Transverse colon (tissue), 4 donors: Measurements from ENCODE around the gene SNX15. TPM values are rescaled to one million over a fixed set of nuclear protein-coding genes. Genes with fewer than 3 reads are reported as not detected.

Experiments
- DNase-seq: peaks from one replicate; pipeline ENCODE4 v3.0.0-alpha.2; 2019
- H3K27ac ChIP-seq, 4 donors: fragments of 200-600 bp; sonication (generic); 2 replicates each; pipeline ENCODE4 v1.5.1; 2016 to 2018; ENCODE audit warnings: inconsistent platforms in 4 of 4
- H3K27me3 ChIP-seq: fragments of 200-600 bp; sonication (generic); 2 replicates; pipeline ENCODE4 v1.5.1; 2017; ENCODE audit warnings: inconsistent platforms
- H3K36me3 ChIP-seq, 4 donors: fragments of 200-600 bp; sonication (generic); 2 replicates each; pipeline ENCODE4 v1.5.1; 2017 to 2019; ENCODE audit warnings: inconsistent platforms in 4 of 4
- H3K4me1 ChIP-seq, 4 donors: fragments of 200-600 bp; sonication (generic); 2 replicates each; pipeline ENCODE4 v1.5.1; 2017 to 2020; ENCODE audit warnings: inconsistent platforms in 4 of 4
- H3K4me3 ChIP-seq, 4 donors: fragments of 200-600 bp; sonication (generic); 1 replicate in 1 of 4; 2 replicates in 3 of 4; pipeline versions ENCODE4 v1.5.1 to v1.6.1; 2017 to 2019; ENCODE audit warnings: inconsistent platforms in 4 of 4
- H3K9me3 ChIP-seq, 2 donors: fragments of 200-600 bp; sonication (generic); 2 replicates each; pipeline ENCODE4 v1.5.1; 2017 to 2019; ENCODE audit warnings: inconsistent platforms in 2 of 2
- EP300 ChIP-seq: sonication (generic); formaldehyde crosslinking; IDR thresholded peaks from one replicate; pipeline ENCODE4 v1.6.1; 2017; ENCODE audit warnings: antibody characterized with exemption, low read depth
- POLR2A ChIP-seq: fragments of 450-650 bp; IDR thresholded peaks from one replicate; pipeline ENCODE4 v1.6.1; 2016; ENCODE audit warnings: antibody characterized with exemption, mild to moderate bottlenecking, moderate library complexity
- POLR2AphosphoS5 ChIP-seq, 3 donors: sonication (generic); formaldehyde crosslinking; IDR thresholded peaks; one replicate each; pipeline ENCODE4 v1.6.1; 2016; ENCODE audit warnings: antibody characterized with exemption in 3 of 3
- WGBS, 2 donors: methylation state at CpG; one replicate each; pipeline ENCODE4 v1.1.5; 2018; ENCODE audit warnings: low coverage in 1 of 2; 5-methylcytosine and 5-hydroxymethylcytosine counted together
- in situ Hi-C, 4 donors: fragments of 200-750 bp; cut with MboI; loops; one replicate each; pipeline versions ENCODE4 v1.15.0 to v1.15.1; 2017; ENCODE audit warnings: low sequenced_read_pairs in 3 of 4, low pct_ligation_motif_present in 1 of 4, low pct_unique_long_range_greater_than_20kb in 1 of 4
- intact Hi-C: fragments of 100-400 bp; cut with DNase I; formaldehyde crosslinking; loops from one replicate; pipeline ENCODE4 v1.15.1; 2023; ENCODE audit warnings: low total_unique reads
- total RNA-seq, 4 donors: library from RNA; depleted of rRNA; stranded (reverse); fragments of >200 nt; gene quantifications; one replicate each; pipeline ENCODE4 v1.1.0, GENCODE V29; 2016
- TF ChIP-seq, protein P1 (sequence below), 5 experiments: fragments of 200-600 bp in 3 of 5; fragments of 450-650 bp in 2 of 5; sonication (generic) in 3 of 5; IDR thresholded peaks; 1 replicate in 2 of 5; 2 replicates in 3 of 5; pipeline ENCODE4 v1.5.1; 2016 to 2017; ENCODE audit warnings: antibody characterized with exemption in 5 of 5, inconsistent platforms in 3 of 5, mild to moderate bottlenecking in 2 of 5, moderate library complexity in 1 of 5

Gene SNX15
- total RNA-seq, 4 donors from 2014 or later = 1.9 to 53.3 (median 35.9) TPM

DNA sequence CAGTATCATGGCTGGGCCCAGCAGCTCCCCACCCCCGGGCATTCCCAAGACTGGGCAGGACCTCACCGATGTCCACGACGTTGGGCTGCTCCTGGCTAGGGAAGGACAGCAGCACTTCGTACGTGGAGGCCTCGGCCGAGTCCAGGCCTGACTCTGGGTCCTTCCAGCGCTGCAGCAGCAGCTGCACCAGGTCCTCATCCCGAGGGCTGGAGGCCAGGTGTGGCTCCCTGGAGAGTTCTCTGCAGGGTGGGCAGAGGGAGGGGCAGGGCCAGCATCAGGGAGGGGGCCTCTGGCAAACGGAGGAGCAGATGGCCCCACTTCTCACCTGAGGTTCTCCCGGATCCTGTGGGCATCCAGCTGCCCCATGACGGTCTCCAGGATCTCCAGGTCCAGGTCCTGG, 30.8 kb downstream of the SNX15 start:
- no peaks in the 10 kb centered on the region for H3K27me3 ChIP-seq
- no peak overlapping the region for H3K4me3 ChIP-seq
- WGBS, 2 donors = 79% methylated on average over 13 of the region's 13 CpGs; no CpG with 5 or more reads in 1 of the 2 donors
- no peak overlapping the region for H3K27ac ChIP-seq
- H3K36me3 ChIP-seq = no peaks in the 10 kb centered on the region
- intact Hi-C loops (no loop called here), in situ Hi-C loops (no loop called here)
- no peak for DNase-seq
- no peak for TF ChIP-seq EP300
- no peak for TF ChIP-seq POLR2A
- TF ChIP-seq POLR2AphosphoS5 (IDR thresholded peaks at IDR 0.05) = no peak
- TF ChIP-seq, protein P1, sequence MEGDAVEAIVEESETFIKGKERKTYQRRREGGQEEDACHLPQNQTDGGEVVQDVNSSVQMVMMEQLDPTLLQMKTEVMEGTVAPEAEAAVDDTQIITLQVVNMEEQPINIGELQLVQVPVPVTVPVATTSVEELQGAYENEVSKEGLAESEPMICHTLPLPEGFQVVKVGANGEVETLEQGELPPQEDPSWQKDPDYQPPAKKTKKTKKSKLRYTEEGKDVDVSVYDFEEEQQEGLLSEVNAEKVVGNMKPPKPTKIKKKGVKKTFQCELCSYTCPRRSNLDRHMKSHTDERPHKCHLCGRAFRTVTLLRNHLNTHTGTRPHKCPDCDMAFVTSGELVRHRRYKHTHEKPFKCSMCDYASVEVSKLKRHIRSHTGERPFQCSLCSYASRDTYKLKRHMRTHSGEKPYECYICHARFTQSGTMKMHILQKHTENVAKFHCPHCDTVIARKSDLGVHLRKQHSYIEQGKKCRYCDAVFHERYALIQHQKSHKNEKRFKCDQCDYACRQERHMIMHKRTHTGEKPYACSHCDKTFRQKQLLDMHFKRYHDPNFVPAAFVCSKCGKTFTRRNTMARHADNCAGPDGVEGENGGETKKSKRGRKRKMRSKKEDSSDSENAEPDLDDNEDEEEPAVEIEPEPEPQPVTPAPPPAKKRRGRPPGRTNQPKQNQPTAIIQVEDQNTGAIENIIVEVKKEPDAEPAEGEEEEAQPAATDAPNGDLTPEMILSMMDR (IDR thresholded peaks at IDR 0.05) = no peak
- H3K9me3 ChIP-seq = no peaks in the 10 kb centered on the region
- peaks cover 0 to 7% (median 0%) of the 10 kb centered on the region in 4 donors for H3K4me1 ChIP-seq

DNA sequence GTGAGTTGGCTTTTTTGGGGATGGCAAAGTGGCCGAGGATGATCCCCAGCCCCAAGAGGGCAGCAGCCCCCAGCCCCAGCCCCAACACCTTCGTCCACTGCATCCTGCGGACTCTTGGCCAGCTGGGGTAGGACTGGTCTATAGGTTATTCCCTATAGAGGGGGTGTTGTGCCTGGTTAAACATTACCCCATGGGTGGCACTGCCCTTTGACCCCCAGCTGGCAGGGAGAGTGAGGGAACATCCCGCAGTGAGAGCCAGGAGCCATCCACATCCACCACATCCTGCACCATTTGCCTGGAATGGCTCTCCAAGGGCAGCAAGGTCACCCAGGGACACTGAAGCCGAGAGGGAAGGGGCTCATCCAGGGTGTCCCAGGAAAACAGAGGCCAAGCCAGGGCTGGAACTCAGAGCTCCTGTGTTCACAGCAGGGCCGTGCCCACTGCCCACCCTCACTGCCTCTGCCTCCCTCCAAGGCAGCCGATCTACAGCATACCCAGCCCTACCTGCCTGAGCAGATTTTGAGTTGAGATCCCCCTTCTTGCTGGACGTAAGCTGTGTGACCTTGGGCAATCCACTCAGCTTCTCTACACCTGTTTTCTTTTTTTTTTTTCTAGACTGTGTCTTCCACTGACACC, 31.3 kb downstream of the SNX15 start, which contains the start of gene NAALADL1:
TSS of gene NAALADL1 (minus strand) at position 135 of the 636 bp plus-strand sequence. CDS start at position 103, 32 bp downstream.
- intact Hi-C loops = no loop called here
- in situ Hi-C loops = no loop called here
- Histone ChIP-seq H3K36me3 (no peaks in the 10 kb centered on the region), H3K4me3 (no peak within 1 kb of the TSS), H3K4me1 (peaks cover 0 to 7% (median 0%) of the 10 kb centered on the region in 4 donors), H3K27me3 (no peaks in the 10 kb centered on the region), H3K27ac (no peak within 1 kb of the TSS), H3K9me3 (no peaks in the 10 kb centered on the region)
- 69% methylated on average over 8 of the region's 8 CpGs; no CpG with 5 or more reads in 1 of the 2 donors for WGBS, 2 donors
- TF ChIP-seq EP300 = no peak
- TF ChIP-seq POLR2AphosphoS5 (IDR thresholded peaks at IDR 0.05) = no peak
- no peak for TF ChIP-seq POLR2A
- TF ChIP-seq, protein P1 (IDR thresholded peaks at IDR 0.05) = no peak
- peak; percentile 41 for DNase-seq

DNA sequence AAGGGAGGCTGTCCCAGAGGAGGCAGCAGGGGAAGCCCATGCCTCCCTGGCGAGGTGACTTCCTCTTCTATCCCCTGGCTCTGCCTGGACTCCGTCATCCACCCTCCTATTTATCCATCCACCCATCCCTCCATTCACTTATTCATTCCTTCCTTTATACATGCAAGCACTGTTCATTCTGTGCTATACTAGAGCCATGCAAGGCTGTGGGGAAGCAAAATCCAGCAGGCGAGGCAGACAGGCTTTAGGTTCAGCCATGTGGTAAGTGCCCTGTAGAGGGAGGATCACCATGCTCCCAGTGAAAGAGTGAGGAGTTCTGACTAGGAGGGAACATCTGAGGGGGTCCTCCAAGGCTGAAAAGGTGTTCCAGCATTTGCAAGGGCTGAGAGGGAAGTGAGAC, 32.3 kb downstream of the SNX15 start:
- Histone ChIP-seq H3K9me3 (no peaks in the 10 kb centered on the region), H3K4me1 (peaks cover 0 to 7% (median 0%) of the 10 kb centered on the region in 4 donors), H3K4me3 (no peak overlapping the region), H3K27ac (no peak overlapping the region), H3K27me3 (no peaks in the 10 kb centered on the region), H3K36me3 (no peaks in the 10 kb centered on the region)
- intact Hi-C loops = no loop called here
- no peak for DNase-seq
- TF ChIP-seq POLR2A (no peak), EP300 (no peak)
- WGBS, 2 donors = 72 to 80% methylated on average over 1 to 3 of the region's 3 CpGs
- in situ Hi-C loops = no loop called here

DNA sequence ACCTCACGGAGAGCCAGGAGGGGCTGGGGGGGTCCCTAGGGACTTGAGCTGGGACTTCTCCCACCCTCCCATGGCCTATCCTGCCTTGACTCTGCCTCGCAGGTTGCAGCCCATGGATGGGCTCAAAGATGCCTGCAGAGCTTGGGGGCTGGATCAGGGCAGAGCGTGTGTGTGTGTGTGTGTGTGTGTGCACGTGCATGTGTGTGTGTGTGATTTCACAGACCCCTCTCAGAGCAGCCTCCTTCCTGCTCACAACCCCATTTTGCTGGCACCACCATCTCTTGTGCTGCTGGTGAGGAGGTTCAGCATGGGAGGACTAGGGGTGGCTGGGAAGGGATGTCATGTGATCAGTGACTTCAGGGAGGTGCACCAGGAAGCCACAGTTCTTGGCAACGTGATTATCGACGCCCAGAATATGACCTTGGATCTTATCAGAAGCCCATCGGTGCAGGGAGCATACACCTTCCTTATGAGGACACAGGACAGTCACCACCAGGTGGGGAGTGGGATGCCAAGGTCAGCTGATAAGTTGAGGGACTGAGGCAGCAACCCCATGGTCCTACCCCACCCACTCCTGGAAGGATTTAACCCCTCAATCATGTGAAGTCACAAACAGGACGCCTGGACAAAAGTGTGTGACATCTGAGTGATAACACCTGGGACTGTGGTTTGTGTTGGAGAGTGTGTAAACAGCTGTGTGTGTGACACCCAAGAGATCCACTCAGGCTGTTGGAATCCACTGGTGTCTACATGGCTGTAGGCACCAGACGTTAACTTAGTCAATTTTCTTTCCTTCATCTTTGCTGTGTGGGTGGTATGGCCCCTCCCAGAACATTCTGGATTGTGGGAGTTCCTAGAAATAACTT, 33.0 kb downstream of the SNX15 start:
- H3K27me3 ChIP-seq = no peaks in the 10 kb centered on the region
- no peak for DNase-seq
- in situ Hi-C loops = no loop called here
- TF ChIP-seq EP300 (no peak), POLR2AphosphoS5 (IDR thresholded peaks at IDR 0.05) (no peak), POLR2A (no peak)
- TF ChIP-seq, protein P1 (IDR thresholded peaks at IDR 0.05) = no peak
- H3K4me3 ChIP-seq = no peak overlapping the region
- H3K27ac ChIP-seq = no peak overlapping the region
- 7 to 47% methylated on average over 3 to 10 of the region's 10 CpGs for WGBS, 2 donors
- peaks cover 0 to 7% (median 0%) of the 10 kb centered on the region in 4 donors for H3K4me1 ChIP-seq
- intact Hi-C loops = no loop called here
- no peaks in the 10 kb centered on the region for H3K36me3 ChIP-seq
- H3K9me3 ChIP-seq = no peaks in the 10 kb centered on the region
